Sigmoid colon (tissue), 4 donors: ENCODE data around the gene DAZL.

Source experiments
- EP300 ChIP-seq, 4 donors: sonication (generic); formaldehyde crosslinking; IDR thresholded peaks; one replicate each; pipeline ENCODE4 v1.6.1; 2017; ENCODE audit warnings: antibody characterized with exemption in 4 of 4
- POLR2A ChIP-seq, 2 donors: fragments of 450-650 bp; IDR thresholded peaks; one replicate each; pipeline ENCODE4 v1.6.1; 2016; ENCODE audit warnings: antibody characterized with exemption in 2 of 2, mild to moderate bottlenecking in 2 of 2, moderate library complexity in 2 of 2
- POLR2AphosphoS5 ChIP-seq, 4 donors: sonication (generic); formaldehyde crosslinking; IDR thresholded peaks; one replicate each; pipeline ENCODE4 v1.6.1; 2017; ENCODE audit warnings: antibody characterized with exemption in 4 of 4
- TF ChIP-seq, protein P1 (sequence below), 4 experiments: fragments of 450-650 bp in 3 of 4; fragments of 200-600 bp in 1 of 4; IDR thresholded peaks; one replicate each; pipeline ENCODE4 v1.5.1; 2016 to 2019; ENCODE audit warnings: antibody characterized with exemption in 4 of 4, mild to moderate bottlenecking in 3 of 4, moderate library complexity in 2 of 4

DNA sequence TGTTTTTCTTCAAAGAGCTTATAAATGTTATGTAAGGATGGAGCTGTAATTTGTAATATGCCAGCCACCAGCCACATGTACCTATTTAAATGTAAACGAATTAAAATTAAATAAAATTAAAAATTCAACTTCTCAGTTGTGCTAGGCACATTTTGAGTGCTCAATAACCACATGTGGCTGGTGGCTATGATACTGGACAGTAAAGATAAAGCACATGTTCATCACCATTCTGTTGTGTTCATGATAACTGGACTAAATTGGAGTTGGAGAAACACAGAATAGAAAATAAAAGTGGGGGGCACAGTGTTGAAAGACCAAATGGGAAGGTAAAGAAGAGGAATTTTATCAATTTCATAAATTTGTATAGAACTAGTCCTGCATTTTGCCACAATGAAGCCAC lies 49.8 kb upstream of the DAZL start:
- TF ChIP-seq, protein P1, sequence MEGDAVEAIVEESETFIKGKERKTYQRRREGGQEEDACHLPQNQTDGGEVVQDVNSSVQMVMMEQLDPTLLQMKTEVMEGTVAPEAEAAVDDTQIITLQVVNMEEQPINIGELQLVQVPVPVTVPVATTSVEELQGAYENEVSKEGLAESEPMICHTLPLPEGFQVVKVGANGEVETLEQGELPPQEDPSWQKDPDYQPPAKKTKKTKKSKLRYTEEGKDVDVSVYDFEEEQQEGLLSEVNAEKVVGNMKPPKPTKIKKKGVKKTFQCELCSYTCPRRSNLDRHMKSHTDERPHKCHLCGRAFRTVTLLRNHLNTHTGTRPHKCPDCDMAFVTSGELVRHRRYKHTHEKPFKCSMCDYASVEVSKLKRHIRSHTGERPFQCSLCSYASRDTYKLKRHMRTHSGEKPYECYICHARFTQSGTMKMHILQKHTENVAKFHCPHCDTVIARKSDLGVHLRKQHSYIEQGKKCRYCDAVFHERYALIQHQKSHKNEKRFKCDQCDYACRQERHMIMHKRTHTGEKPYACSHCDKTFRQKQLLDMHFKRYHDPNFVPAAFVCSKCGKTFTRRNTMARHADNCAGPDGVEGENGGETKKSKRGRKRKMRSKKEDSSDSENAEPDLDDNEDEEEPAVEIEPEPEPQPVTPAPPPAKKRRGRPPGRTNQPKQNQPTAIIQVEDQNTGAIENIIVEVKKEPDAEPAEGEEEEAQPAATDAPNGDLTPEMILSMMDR (IDR thresholded peaks at IDR 0.05): no peak
- no peak for TF ChIP-seq POLR2A (IDR thresholded peaks at IDR 0.05)
- TF ChIP-seq POLR2AphosphoS5 (IDR thresholded peaks at IDR 0.05): no peak
- TF ChIP-seq EP300 (IDR thresholded peaks at IDR 0.05): no peak
